Measurements from ENCODE around the gene SLC49A3.

DNA sequence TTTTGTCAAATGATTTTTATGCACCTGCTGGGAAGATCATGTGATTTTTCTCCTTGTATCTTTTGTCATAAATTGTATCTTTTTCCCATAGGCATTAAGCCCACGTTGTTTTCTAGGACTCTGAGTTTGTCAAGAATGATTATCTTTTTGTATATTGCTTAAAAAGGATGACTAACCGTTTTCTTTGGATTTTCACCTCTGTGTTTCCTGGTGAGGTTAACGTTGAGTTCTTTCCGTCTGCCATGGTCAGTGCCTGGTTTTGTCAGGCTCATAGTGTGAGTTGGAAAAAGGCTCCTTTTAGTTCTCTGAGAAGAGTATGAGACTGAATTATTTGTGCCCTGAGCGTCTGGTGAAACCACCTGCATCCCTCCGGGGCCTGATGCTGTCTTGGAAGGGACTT is 38.6 kb upstream of the SLC49A3 start:
- TF ChIP-seq, protein P1, sequence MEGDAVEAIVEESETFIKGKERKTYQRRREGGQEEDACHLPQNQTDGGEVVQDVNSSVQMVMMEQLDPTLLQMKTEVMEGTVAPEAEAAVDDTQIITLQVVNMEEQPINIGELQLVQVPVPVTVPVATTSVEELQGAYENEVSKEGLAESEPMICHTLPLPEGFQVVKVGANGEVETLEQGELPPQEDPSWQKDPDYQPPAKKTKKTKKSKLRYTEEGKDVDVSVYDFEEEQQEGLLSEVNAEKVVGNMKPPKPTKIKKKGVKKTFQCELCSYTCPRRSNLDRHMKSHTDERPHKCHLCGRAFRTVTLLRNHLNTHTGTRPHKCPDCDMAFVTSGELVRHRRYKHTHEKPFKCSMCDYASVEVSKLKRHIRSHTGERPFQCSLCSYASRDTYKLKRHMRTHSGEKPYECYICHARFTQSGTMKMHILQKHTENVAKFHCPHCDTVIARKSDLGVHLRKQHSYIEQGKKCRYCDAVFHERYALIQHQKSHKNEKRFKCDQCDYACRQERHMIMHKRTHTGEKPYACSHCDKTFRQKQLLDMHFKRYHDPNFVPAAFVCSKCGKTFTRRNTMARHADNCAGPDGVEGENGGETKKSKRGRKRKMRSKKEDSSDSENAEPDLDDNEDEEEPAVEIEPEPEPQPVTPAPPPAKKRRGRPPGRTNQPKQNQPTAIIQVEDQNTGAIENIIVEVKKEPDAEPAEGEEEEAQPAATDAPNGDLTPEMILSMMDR (IDR thresholded peaks at IDR 0.05): no peak
- TF ChIP-seq POLR2A (IDR thresholded peaks at IDR 0.05): no peak

All from breast epithelium (tissue), 3 donors.